Bronchial epithelial cell (primary cell): ENCODE measurements around the gene RPA4. TPM values are rescaled to one million over a fixed set of nuclear protein-coding genes. Genes with fewer than 3 reads are reported as not detected.
"Not testable (repeated sequence)": the region's sequence is repeated elsewhere in the genome, so short reads cannot be mapped to it uniquely, and the experiment has no call there.

Experiments
- DNase-seq: peaks from one replicate; pipeline ENCODE4 v3.0.0-alpha.2; 2010; ENCODE audit warnings: low read depth
- FAIRE-seq: peaks from 2 replicates; lab custom pipeline; 2011; peaks lifted over from hg19 to GRCh38; lab: Jason Lieb, UNC
- H3K27me3 ChIP-seq: 2 replicates; pipeline ENCODE4 v1.5.1; 2011; ENCODE audit warnings: low read length; ENCODE audit not compliant: control insufficient read depth, insufficient read depth
- H3K36me3 ChIP-seq: 2 replicates; pipeline ENCODE4 v1.5.1; 2011; ENCODE audit warnings: low read length; ENCODE audit not compliant: control insufficient read depth, insufficient read depth
- H3K4me3 ChIP-seq: 2 replicates; pipeline ENCODE4 v1.5.1; 2011; ENCODE audit warnings: mild to moderate bottlenecking, low read depth, low read length, control low read depth
- total RNA-seq: library from RNA; depleted of rRNA; stranded (reverse); fragments of >200 nt; gene quantifications from 2 replicates; pipeline ENCODE4 v1.2.1, GENCODE V29; 2014
- TF ChIP-seq, protein P1 (sequence below): IDR thresholded peaks from 2 replicates; pipeline ENCODE4 v1.5.1; 2011; ENCODE audit warnings: mild to moderate bottlenecking, moderate library complexity, low read length, control low read depth, inconsistent platforms; ENCODE audit not compliant: insufficient read depth, severe bottlenecking

The RPA4 gene
- total RNA-seq, 1 donor from 2014 or later: 0.79 TPM

DNA sequence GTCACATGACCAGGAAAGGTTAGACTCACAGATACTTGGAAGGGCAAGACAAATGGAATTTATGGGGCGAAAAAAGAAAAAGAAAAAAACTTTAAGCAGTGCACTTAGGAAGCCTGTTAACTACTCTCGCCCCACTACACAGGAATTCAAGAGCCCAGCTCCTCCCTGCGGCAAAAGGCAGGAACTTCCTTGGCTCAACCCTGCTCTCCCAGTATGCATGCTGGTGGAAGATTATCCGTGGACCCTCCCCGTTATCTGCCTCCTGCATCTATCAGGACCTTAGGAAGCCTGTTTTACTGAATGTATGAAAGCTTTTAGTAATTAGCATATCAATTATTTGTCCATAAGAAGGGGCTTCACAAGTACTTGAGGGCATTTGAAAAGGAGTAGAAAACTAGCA lies 40.1 kb upstream of the RPA4 start:
- DNase-seq (no peak), FAIRE-seq (no peak)
- Histone ChIP-seq H3K4me3 (no peak overlapping the region), H3K27me3 (no peaks in the 10 kb centered on the region), H3K36me3 (no peaks in the 10 kb centered on the region)
- TF ChIP-seq, protein P1, sequence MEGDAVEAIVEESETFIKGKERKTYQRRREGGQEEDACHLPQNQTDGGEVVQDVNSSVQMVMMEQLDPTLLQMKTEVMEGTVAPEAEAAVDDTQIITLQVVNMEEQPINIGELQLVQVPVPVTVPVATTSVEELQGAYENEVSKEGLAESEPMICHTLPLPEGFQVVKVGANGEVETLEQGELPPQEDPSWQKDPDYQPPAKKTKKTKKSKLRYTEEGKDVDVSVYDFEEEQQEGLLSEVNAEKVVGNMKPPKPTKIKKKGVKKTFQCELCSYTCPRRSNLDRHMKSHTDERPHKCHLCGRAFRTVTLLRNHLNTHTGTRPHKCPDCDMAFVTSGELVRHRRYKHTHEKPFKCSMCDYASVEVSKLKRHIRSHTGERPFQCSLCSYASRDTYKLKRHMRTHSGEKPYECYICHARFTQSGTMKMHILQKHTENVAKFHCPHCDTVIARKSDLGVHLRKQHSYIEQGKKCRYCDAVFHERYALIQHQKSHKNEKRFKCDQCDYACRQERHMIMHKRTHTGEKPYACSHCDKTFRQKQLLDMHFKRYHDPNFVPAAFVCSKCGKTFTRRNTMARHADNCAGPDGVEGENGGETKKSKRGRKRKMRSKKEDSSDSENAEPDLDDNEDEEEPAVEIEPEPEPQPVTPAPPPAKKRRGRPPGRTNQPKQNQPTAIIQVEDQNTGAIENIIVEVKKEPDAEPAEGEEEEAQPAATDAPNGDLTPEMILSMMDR: no peak

DNA sequence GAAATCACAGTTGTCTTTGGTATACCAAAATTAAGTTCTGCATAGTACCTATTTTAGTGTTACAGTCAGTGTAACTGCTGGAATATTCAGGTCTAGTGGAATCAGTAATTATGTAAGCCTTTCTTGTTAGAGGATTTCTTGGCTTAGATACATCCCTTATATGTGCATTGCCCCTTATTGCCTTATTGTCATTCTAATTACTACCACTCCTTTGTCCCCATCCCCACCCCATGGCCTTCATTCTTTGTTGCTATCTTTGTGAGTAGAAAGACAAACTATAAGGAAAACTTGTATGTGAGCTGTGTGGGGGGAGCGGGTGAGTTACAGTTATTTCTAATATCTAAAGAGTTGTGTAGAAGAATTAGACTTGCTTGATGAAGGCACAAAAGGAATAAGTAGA lies 36.9 kb upstream of the RPA4 start:
- TF ChIP-seq, protein P1: no peak
- H3K36me3 ChIP-seq: no peaks in the 10 kb centered on the region
- DNase-seq (no peak), FAIRE-seq (no peak)
- no peak overlapping the region for H3K4me3 ChIP-seq
- H3K27me3 ChIP-seq: no peaks in the 10 kb centered on the region

- DNase-seq, FAIRE-seq, H3K36me3 ChIP-seq, H3K4me3 ChIP-seq, H3K27me3 ChIP-seq: not testable (repeated sequence)
Measured at GRCh38 chrX:96859422-96859821, 24.3 kb upstream of the RPA4 start.

DNA sequence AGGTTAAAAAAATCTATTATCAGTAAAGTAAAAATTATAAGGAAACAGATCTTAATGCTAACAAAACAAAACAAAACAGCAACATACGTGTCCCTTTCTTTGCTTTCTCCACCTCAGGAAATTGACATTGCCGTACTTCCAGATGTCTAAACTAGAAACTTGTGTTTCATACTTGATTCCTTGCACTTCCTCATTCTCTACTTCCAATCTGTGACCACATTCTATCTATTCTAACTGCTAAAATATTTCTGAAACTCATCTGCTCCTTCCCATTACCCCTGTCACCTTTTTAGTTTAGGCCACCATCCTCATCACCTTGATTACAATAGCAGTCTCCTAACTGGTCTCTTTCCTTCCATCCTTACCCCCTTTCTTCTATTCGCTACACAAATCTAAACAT lies 22.5 kb upstream of the RPA4 start:
- no peak for FAIRE-seq
- DNase-seq: no peak
- Histone ChIP-seq H3K4me3 (no peak overlapping the region), H3K36me3 (no peaks in the 10 kb centered on the region), H3K27me3 (no peaks in the 10 kb centered on the region)
- TF ChIP-seq, protein P1: no peak

DNA sequence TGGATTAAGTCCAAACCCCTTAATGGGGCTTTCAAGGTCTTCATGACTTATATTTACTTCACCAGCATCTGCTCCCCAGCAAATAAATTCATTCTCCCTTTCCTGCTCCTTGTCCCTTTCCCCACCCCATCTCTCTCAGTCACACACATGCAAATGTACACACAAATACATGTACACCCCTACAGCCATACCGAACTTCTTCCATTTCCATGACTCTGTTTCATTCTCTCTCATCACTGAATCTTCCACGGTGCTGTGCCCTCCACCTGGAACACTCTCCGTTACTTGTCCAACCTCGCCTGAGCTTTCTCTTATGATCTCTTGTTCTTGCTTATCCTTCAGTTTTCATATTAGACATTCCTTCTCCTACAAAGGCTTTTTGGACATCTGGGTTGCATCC lies 22.0 kb upstream of the RPA4 start:
- no peak overlapping the region for H3K4me3 ChIP-seq
- H3K36me3 ChIP-seq: no peaks in the 10 kb centered on the region
- TF ChIP-seq, protein P1: no peak
- no peaks in the 10 kb centered on the region for H3K27me3 ChIP-seq
- DNase-seq (no peak), FAIRE-seq (no peak)

DNA sequence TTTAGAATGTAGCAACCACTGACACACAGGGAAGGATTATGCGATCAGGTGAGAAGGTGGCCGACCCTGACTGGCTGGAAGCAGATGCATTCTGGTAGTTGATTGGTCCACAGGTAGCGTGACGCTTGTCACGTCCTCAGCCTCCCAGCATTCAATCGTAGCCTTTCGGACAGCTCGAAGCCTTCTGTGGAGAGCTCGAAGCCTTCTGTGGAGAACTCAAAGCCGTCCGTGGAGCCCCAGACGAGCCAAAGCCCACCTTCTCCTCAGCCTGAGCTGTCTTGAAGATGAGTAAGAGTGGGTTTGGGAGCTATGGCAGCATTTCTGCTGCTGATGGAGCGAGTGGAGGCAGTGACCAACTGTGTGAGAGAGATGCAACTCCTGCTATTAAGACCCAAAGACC lies 319 bp downstream of the RPA4 start:
- TF ChIP-seq, protein P1: no peak
- no peak for FAIRE-seq
- Histone ChIP-seq H3K27me3 (no peaks in the 10 kb centered on the region), H3K36me3 (no peaks in the 10 kb centered on the region), H3K4me3 (no peak overlapping the region)
- no peak for DNase-seq
